Measurements from ENCODE around the gene SFT2D1.

DNA sequence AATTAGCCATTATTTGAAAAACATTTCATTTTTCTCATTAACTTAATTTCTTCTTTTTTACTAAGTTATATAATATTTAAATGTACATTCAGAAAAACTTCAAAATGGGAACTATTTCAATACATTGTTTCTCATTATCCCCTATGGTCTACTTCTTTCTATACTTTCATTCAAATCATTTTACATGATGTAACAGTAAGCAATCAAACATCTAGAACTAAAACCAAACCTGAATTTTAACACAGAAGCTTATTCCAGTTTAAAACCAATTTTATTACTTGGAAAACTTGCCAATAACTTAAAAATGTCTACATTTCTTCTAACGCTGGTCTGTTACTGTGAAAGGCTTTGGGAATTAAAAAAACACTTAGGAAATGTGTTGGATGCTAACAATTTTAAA, 29.5 kb downstream of the SFT2D1 start:
- TF ChIP-seq, protein P1, sequence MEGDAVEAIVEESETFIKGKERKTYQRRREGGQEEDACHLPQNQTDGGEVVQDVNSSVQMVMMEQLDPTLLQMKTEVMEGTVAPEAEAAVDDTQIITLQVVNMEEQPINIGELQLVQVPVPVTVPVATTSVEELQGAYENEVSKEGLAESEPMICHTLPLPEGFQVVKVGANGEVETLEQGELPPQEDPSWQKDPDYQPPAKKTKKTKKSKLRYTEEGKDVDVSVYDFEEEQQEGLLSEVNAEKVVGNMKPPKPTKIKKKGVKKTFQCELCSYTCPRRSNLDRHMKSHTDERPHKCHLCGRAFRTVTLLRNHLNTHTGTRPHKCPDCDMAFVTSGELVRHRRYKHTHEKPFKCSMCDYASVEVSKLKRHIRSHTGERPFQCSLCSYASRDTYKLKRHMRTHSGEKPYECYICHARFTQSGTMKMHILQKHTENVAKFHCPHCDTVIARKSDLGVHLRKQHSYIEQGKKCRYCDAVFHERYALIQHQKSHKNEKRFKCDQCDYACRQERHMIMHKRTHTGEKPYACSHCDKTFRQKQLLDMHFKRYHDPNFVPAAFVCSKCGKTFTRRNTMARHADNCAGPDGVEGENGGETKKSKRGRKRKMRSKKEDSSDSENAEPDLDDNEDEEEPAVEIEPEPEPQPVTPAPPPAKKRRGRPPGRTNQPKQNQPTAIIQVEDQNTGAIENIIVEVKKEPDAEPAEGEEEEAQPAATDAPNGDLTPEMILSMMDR (IDR thresholded peaks at IDR 0.05; ENCODE audit: low read length): no peak
- TF ChIP-seq EZH2 (optimal IDR thresholded peaks at IDR 0.05; ENCODE audit: low read depth, low read length) (no peak), EZH2phosphoT487 (IDR thresholded peaks at IDR 0.05; ENCODE audit: low read length) (no peak)
